ENCODE data around the gene NUDT16L1. TPM values are rescaled to one million over a fixed set of nuclear protein-coding genes. Genes with fewer than 3 reads are reported as not detected.

NUDT16L1 gene
- total and polyA plus RNA-seq, 2 of the 4 experiments (the other 2 are of a cell fraction), result 22.9 to 44.3 TPM

DNA sequence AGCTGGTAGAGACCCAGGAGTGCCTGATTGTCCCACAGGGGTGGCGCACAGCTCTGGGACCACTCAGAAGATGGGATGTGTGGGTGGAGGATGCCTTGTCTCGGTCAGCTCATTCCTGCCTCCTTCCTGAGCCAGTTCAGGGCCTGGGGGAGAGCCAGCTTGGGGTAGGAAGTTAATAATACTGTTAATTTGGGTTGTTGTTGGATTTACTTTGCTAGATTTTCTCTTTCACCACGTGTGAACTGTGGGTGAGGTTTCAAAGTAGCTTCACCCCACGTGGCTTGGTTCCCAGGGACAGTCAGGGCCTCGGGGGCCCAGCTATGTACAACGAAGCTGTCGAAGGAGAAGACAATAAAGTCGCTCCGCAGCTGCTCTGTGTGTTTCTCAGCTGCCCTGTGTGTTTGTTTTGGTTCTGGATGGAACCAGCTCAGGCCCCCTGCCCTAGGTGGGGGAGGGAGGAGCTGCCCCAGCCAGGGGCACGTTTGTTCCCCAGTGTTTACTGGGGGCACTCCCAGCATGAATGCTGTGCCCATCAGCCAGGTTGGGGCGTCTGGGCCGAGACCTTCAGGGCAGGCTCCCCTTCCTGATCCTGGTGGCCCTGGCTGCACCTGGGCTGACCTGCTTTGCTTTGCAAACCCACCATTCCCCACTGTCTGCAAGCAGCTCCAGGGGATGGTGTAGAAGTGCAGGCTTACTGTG lies 2.3 kb downstream of the NUDT16L1 start (continued):
- no peak for TF ChIP-seq CEBPB (IDR thresholded peaks at IDR 0.05; ENCODE audit: low read depth, low read length)

DNA sequence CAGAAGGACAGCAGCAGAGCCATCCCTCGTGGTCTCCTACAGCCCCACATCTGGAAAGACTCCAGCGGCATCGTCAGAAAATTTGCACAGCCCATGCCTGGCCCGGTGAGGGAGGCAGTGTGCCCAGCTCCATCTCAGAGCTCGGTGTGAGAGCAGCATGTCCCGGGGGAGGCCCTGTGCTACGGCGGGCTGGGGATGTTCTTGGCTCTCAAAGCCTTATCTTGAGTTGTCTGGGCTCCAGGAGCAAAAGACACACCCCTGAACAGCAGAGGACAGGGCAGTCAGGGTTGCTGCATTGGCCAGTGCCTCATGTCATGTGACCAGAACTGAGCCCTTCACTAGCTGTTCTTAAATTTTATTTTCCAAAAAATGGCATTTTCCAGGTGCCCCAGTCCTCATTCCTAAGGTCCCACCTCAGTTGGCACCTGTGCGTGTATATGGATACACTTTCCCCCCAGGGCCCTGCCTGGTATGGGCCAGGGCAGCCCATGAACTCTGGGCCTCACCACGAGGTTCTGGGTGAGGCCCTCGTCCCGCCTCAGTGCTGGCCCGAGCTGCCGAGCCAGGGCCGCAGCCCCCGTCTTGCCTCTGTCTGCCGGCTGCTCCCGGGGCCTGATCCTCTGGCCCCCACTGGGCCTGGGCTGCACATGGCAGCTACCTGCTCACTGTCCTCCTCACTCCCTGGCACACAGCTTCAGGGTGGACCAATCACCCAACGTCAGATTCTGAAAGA lies 3.0 kb downstream of the NUDT16L1 start:
- POLR2A ChIA-PET (ENCODE audit: unreplicated experiment), result no interaction called here
- no peaks in the 10 kb centered on the region for H3K9me3 ChIP-seq (ENCODE audit: control insufficient read depth, insufficient read depth, low read length)
- no peak for ATAC-seq (ENCODE audit: low read depth)
- TF ChIP-seq FOS (IDR thresholded peaks at IDR 0.05; ENCODE audit: low read depth, low read length), result no peak
- TF ChIP-seq MXI1 (IDR thresholded peaks at IDR 0.05; ENCODE audit: borderline replicate concordance, low read depth, low read length), result no peak
- TF ChIP-seq BHLHE40 (IDR thresholded peaks at IDR 0.05; ENCODE audit: low read depth, low read length), result no peak
- TF ChIP-seq CEBPB (IDR thresholded peaks at IDR 0.05; ENCODE audit: low read depth, low read length), result no peak
- TF ChIP-seq CHD1 (IDR thresholded peaks at IDR 0.05; ENCODE audit: low read depth, low read length), result no peak
- TF ChIP-seq ELK1 (IDR thresholded peaks at IDR 0.05; ENCODE audit: borderline replicate concordance, low read depth, low read length), result no peak
- no peak for TF ChIP-seq USF2 (IDR thresholded peaks at IDR 0.05; ENCODE audit: low read depth, low read length)
- no peak for TF ChIP-seq NFE2L2 (IDR thresholded peaks at IDR 0.05; ENCODE audit: low read depth, low read length)
- TF ChIP-seq RCOR1 (IDR thresholded peaks at IDR 0.05; ENCODE audit: insufficient replicate concordance, low read length), result no peak
- no peak for TF ChIP-seq SMC3 (IDR thresholded peaks at IDR 0.05; ENCODE audit: low read depth, low read length)
- no peak for TF ChIP-seq POLR2A (IDR thresholded peaks at IDR 0.05; ENCODE audit: low read depth, low read length)

More for the DNA sequence above, 3.0 kb downstream of the NUDT16L1 start:
- DNase-seq, result no peak
- no peak overlapping the region for H3K23ac ChIP-seq (ENCODE audit: low read depth, low read length)
- H3K9ac ChIP-seq (ENCODE audit: low read depth, low read length), result no peak overlapping the region
- peaks cover 7% of the 10 kb centered on the region for H3K4me1 ChIP-seq (ENCODE audit: control insufficient read depth, insufficient read depth, low read length)
- H3K4me2 ChIP-seq (ENCODE audit: low read depth, low read length), result no peak overlapping the region
- CTCF ChIA-PET, result interaction anchor here (1.4 kb wide), 1 partner anchor 10 kb away, joined by 3 read pairs; no protein-coding TSS in a partner anchor
- H4K5ac ChIP-seq (ENCODE audit: low read depth, low read length), result no peak overlapping the region
- no TSS peak for BruUV-seq (replicated peaks)
- peaks cover 55% of the 10 kb centered on the region for H3K36me3 ChIP-seq (ENCODE audit: control insufficient read depth, insufficient read depth, low read length)
- H3K56ac ChIP-seq (ENCODE audit: extremely low read depth, insufficient read depth, low read length), result no peak overlapping the region
- H2BK120ac ChIP-seq (ENCODE audit: low read depth, low read length), result no peak overlapping the region
- no peak overlapping the region for H2AK5ac ChIP-seq (ENCODE audit: low read depth, low read length)
- no peak overlapping the region for H2BK20ac ChIP-seq (ENCODE audit: low read depth, low read length)
- no peak overlapping the region for H3K27ac ChIP-seq (ENCODE audit: insufficient read depth, low read length)
- no peak overlapping the region for H3K4me3 ChIP-seq (ENCODE audit: insufficient read depth, low read depth, low read length)
- no peak overlapping the region for H2AFZ ChIP-seq (replicated peaks; ENCODE audit: low read length, poor library complexity)
- 68% methylated on average over 11 of the region's 19 CpGs; no CpG with 5 or more reads in 1 of the 2 experiments for WGBS, 2 experiments (ENCODE audit: extremely low coverage in 2 of 2, insufficient read length in 1 of 2)
- peaks cover 0 to 26% of the 10 kb centered on the region in 2 experiments; a peak in 3 of 4 replicates for H3K79me1 ChIP-seq (ENCODE audit: low read depth in 1 of 2, low read length in 2 of 2)
- H4K8ac ChIP-seq (ENCODE audit: low read depth in 2 of 2, low read length in 2 of 2), result no peak overlapping the region
- H4K91ac ChIP-seq (ENCODE audit: insufficient read depth, low read depth, low read length), result no peak overlapping the region
- H3K14ac ChIP-seq (replicated peaks; ENCODE audit: low read depth, low read length), result no peak overlapping the region
- H3K9me1 ChIP-seq (ENCODE audit: insufficient read depth, low read length), result peaks cover 8% of the 10 kb centered on the region; the same call in 1 of the 2 replicates
- dilution Hi-C loops (cut with HindIII; ENCODE audit: low sequenced_read_pairs, unreplicated experiment), result no loop called here
- H3K4ac ChIP-seq (ENCODE audit: low read depth, low read length), result no peak overlapping the region
- in situ Hi-C loops (cut with MboI; ENCODE audit: low sequenced_read_pairs), result no loop called here
- no peak overlapping the region for H3K18ac ChIP-seq (ENCODE audit: low read depth, low read length)
- H2AK9ac ChIP-seq (replicated peaks; ENCODE audit: low read depth, low read length, poor library complexity), result peak overlapping the region; percentile 43
- no peaks in the 10 kb centered on the region for H3K27me3 ChIP-seq (ENCODE audit: control insufficient read depth, insufficient read depth, low read length)
- H2BK5ac ChIP-seq (ENCODE audit: low read depth, low read length, poor library complexity, severe bottlenecking), result no peak overlapping the region
- intact Hi-C loops (cut with micrococcal nuclease), result no loop called here
- H4K20me1 ChIP-seq (ENCODE audit: insufficient read depth, low read length), result peaks cover 20% of the 10 kb centered on the region
- H2BK15ac ChIP-seq (ENCODE audit: low read depth, low read length), result no peak overlapping the region
